Mucosa of descending colon (tissue), 3 donors: ENCODE measurements around the gene OVOL3. TPM values are rescaled to one million over a fixed set of nuclear protein-coding genes. Genes with fewer than 3 reads are reported as not detected.

Source experiments
- ATAC-seq: fragments of 200-7000 bp; cut with Tn5 transposase; one replicate; pipeline ENCODE4 v1.9.1; 2020; ENCODE audit warnings: mild to moderate bottlenecking, moderate library complexity
- DNase-seq, 3 donors: peaks; one replicate each; pipeline ENCODE4 v3.0.0-alpha.2; 2020
- H3K36me3 ChIP-seq: fragments of 200-600 bp; one replicate; pipeline ENCODE4 v1.8.0; 2021; ENCODE audit warnings: low read depth, mild to moderate bottlenecking
- H3K4me1 ChIP-seq: fragments of 200-600 bp; one replicate; pipeline ENCODE4 v1.8.0; 2021; ENCODE audit warnings: low read depth, mild to moderate bottlenecking
- H3K4me3 ChIP-seq: fragments of 200-600 bp; one replicate; pipeline ENCODE4 v1.8.0; 2021; ENCODE audit warnings: mild to moderate bottlenecking
- H3K9me3 ChIP-seq: fragments of 200-600 bp; one replicate; pipeline ENCODE4 v1.8.0; 2021; ENCODE audit warnings: mild to moderate bottlenecking
- CTCF ChIP-seq: fragments of 200-600 bp; IDR thresholded peaks from one replicate; pipeline ENCODE4 v1.8.0; 2022; ENCODE audit warnings: antibody characterized with exemption, mild to moderate bottlenecking
- intact Hi-C, 2 donors: fragments of 100-400 bp; cut with DNase I in 1 of 2; cut with micrococcal nuclease in 1 of 2; formaldehyde crosslinking; loops; one replicate each; pipeline versions ENCODE4 v1.11.0 to v1.11.1; 2022; cut with DNase I, micrococcal nuclease
- total RNA-seq, 3 donors: library from RNA; stranded (reverse); fragmentation: NEBNext Ultra II Directional in 2 of 3; extraction: Animal tissue kit (Norgen Biotek cat#: 25700) in 2 of 3; gene quantifications; one replicate each; pipeline versions ENCODE4 v1.2.1 to v1.2.4, GENCODE V29; 2021 to 2023
- donor health status: DM: no; HTN: no; CAD: no; lungs with moderate emphysema.
- donor health status: DM: no; HTN: no; CAD: no.
- donor health status: DM: no; HTN: yes; CAD: no.

Gene OVOL3
- total RNA-seq, 3 donors from 2014 or later, result not detected

- ATAC-seq, result no peak
- no peaks in the 10 kb centered on the region for H3K36me3 ChIP-seq
- no peaks in the 10 kb centered on the region for H3K4me1 ChIP-seq
- no peaks in the 10 kb centered on the region for H3K9me3 ChIP-seq
- DNase-seq, result no peak
- H3K4me3 ChIP-seq, result no peak overlapping the region
- intact Hi-C loops, result no loop called here
- TF ChIP-seq CTCF, result no peak
Measured at GRCh38 chr19:36101550-36102327, 9.2 kb upstream of the OVOL3 start.

- intact Hi-C loops, result no loop called here
- DNase-seq, result no peak
- TF ChIP-seq CTCF, result no peak
- no peak for ATAC-seq
- no peaks in the 10 kb centered on the region for H3K9me3 ChIP-seq
- H3K4me3 ChIP-seq, result no peak overlapping the region
- no peaks in the 10 kb centered on the region for H3K36me3 ChIP-seq
- H3K4me1 ChIP-seq, result no peaks in the 10 kb centered on the region
Measured at GRCh38 chr19:36103040-36103626, 7.8 kb upstream of the OVOL3 start.

GRCh38 chr19:36103842-36104552 is 6.9 kb upstream of the OVOL3 start:
- DNase-seq (no peak), ATAC-seq (no peak)
- intact Hi-C loops, result no loop called here
- Histone ChIP-seq H3K4me1 (no peaks in the 10 kb centered on the region), H3K4me3 (no peak overlapping the region), H3K36me3 (no peaks in the 10 kb centered on the region), H3K9me3 (no peaks in the 10 kb centered on the region)
- no peak for TF ChIP-seq CTCF

- ATAC-seq (no peak), DNase-seq (no peak)
- Histone ChIP-seq H3K36me3 (no peaks in the 10 kb centered on the region), H3K4me3 (no peak overlapping the region), H3K4me1 (no peaks in the 10 kb centered on the region), H3K9me3 (no peaks in the 10 kb centered on the region)
- intact Hi-C loops, result no loop called here
- no peak for TF ChIP-seq CTCF
Measured at GRCh38 chr19:36106441-36106840, 4.5 kb upstream of the OVOL3 start.

GRCh38 chr19:36106991-36107390 is 4.0 kb upstream of the OVOL3 start:
- H3K4me3 ChIP-seq, result no peak overlapping the region
- H3K4me1 ChIP-seq, result no peaks in the 10 kb centered on the region
- TF ChIP-seq CTCF, result no peak
- H3K36me3 ChIP-seq, result no peaks in the 10 kb centered on the region
- ATAC-seq (no peak), DNase-seq (no peak)
- intact Hi-C loops, result no loop called here
- no peaks in the 10 kb centered on the region for H3K9me3 ChIP-seq
